ENCODE data around the gene YARS1.

The YARS1 gene

GRCh38 chr1:32859915-32860314, 42.8 kb upstream of the YARS1 start (continued):
- TF ChIP-seq TSHZ2 (CRISPR knock-in tag; IDR thresholded peaks at IDR 0.05): no peak
- TF ChIP-seq ARNTL (CRISPR knock-in tag; IDR thresholded peaks at IDR 0.05; ENCODE audit: borderline replicate concordance, low read depth): no peak
- TF ChIP-seq CREB5 (CRISPR knock-in tag; IDR thresholded peaks at IDR 0.05; ENCODE audit: low read depth): no peak
- no peak for TF ChIP-seq PPARA (CRISPR knock-in tag; IDR thresholded peaks at IDR 0.05; ENCODE audit: borderline replicate concordance)
- TF ChIP-seq CSDC2 (CRISPR knock-in tag; IDR thresholded peaks at IDR 0.05): no peak

GRCh38 chr1:32858791-32859190, 41.6 kb upstream of the YARS1 start:
- TF ChIP-seq ISL1 (CRISPR knock-in tag; IDR thresholded peaks at IDR 0.05) (no peak), CSRNP3 (CRISPR knock-in tag; IDR thresholded peaks at IDR 0.05) (no peak)
- no peak for ATAC-seq

GRCh38 chr1:32858136-32858535, 41.0 kb upstream of the YARS1 start:
- TF ChIP-seq TOX (CRISPR knock-in tag; IDR thresholded peaks at IDR 0.05; ENCODE audit: borderline replicate concordance) (no peak), CSRNP3 (CRISPR knock-in tag; IDR thresholded peaks at IDR 0.05) (no peak), OSR1 (CRISPR knock-in tag; IDR thresholded peaks at IDR 0.05) (no peak), PATZ1 (CRISPR knock-in tag; IDR thresholded peaks at IDR 0.05; ENCODE audit: borderline replicate concordance) (no peak), PPARA (CRISPR knock-in tag; IDR thresholded peaks at IDR 0.05; ENCODE audit: borderline replicate concordance) (no peak), ESRRG (CRISPR knock-in tag; IDR thresholded peaks at IDR 0.05) (no peak)
- no peak for ATAC-seq

- no peak for ATAC-seq
These were observed 38.9 kb upstream of the YARS1 start for GRCh38 chr1:32855861-32856617.

GRCh38 chr1:32848354-32849063, 31.4 kb upstream of the YARS1 start:
- ATAC-seq: no peak

More at GRCh38 chr1:32855861-32856617, 38.9 kb upstream of the YARS1 start:
- TF ChIP-seq ESRRG (CRISPR knock-in tag; IDR thresholded peaks at IDR 0.05) (no peak), ZC3H10 (CRISPR knock-in tag; IDR thresholded peaks at IDR 0.05) (no peak)

GRCh38 chr1:32831878-32832277, 14.7 kb upstream of the YARS1 start:
- ATAC-seq: no peak
- TF ChIP-seq ZC3H10 (CRISPR knock-in tag; IDR thresholded peaks at IDR 0.05) (no peak), ZNF70 (CRISPR knock-in tag; IDR thresholded peaks at IDR 0.05) (no peak), RARB (CRISPR knock-in tag; IDR thresholded peaks at IDR 0.05) (no peak), ARNTL (CRISPR knock-in tag; IDR thresholded peaks at IDR 0.05; ENCODE audit: borderline replicate concordance, low read depth) (no peak)

More at GRCh38 chr1:32848354-32849063, 31.4 kb upstream of the YARS1 start:
- no peak for TF ChIP-seq ARNTL (CRISPR knock-in tag; IDR thresholded peaks at IDR 0.05; ENCODE audit: borderline replicate concordance, low read depth)

Data from SK-N-SH treated with all-trans-retinoic acid at 6 μM for 48 hours (cell line).